ENCODE measurements around the gene HOGA1.

DNA sequence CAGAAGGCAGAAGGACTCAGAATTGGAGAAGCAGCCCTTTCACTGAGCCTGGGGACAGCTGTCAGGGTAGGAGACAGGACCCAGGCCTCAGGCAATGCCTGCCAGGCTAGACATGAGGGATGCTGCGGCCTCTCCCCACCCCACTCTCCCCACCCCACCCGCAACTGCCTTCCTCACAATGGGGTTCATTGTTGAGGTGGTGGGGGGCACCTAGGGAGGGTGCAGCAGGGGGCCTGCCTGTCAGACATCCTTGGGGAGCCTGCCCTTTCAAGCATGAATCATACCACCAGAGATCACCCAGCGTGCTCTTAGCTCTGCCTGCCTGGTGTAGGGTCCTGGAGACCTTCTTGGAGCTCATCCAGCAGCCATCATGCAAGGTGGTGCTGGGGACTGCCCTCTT lies 5.3 kb downstream of the HOGA1 start, which contains the start of gene C10orf62:
- TF ChIP-seq, protein P1, sequence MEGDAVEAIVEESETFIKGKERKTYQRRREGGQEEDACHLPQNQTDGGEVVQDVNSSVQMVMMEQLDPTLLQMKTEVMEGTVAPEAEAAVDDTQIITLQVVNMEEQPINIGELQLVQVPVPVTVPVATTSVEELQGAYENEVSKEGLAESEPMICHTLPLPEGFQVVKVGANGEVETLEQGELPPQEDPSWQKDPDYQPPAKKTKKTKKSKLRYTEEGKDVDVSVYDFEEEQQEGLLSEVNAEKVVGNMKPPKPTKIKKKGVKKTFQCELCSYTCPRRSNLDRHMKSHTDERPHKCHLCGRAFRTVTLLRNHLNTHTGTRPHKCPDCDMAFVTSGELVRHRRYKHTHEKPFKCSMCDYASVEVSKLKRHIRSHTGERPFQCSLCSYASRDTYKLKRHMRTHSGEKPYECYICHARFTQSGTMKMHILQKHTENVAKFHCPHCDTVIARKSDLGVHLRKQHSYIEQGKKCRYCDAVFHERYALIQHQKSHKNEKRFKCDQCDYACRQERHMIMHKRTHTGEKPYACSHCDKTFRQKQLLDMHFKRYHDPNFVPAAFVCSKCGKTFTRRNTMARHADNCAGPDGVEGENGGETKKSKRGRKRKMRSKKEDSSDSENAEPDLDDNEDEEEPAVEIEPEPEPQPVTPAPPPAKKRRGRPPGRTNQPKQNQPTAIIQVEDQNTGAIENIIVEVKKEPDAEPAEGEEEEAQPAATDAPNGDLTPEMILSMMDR (IDR thresholded peaks at IDR 0.05), result no peak
- no peak for TF ChIP-seq ZFX (IDR thresholded peaks at IDR 0.05; ENCODE audit: borderline replicate concordance)
